ENCODE results near the gene HTR1E.
"Not testable (repeated sequence)": the region's sequence is repeated elsewhere in the genome, so short reads cannot be mapped to it uniquely, and the experiment has no call there.

Gene HTR1E

GRCh38 chr6:86978251-86978650 lies 40.9 kb downstream of the HTR1E start:
- no peak for DNase-seq (ENCODE audit: low read depth)

GRCh38 chr6:87001494-87001893 lies 64.2 kb downstream of the HTR1E start:
- DNase-seq (ENCODE audit: low read depth), result no peak

DNA sequence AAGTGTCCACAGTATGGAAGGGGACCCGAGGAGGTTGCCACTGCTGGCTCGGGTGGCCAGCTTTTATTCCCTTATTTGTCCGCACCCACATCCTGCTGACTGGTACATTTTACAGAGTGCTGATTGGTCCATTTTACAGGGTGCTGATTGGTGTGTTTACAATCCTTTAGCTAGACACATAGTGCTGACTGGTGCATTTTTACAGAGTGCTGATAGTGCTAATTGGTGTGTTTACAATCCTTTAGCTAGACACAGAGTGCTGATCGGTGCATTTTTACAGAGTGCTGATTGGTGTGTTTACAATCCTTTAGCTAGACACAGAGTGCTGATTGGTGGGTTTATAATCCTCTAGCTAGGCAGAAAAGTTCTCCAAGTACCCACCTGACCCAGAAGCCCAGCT lies 65.1 kb downstream of the HTR1E start:
- DNase-seq (ENCODE audit: low read depth), result not testable (repeated sequence)

DNA sequence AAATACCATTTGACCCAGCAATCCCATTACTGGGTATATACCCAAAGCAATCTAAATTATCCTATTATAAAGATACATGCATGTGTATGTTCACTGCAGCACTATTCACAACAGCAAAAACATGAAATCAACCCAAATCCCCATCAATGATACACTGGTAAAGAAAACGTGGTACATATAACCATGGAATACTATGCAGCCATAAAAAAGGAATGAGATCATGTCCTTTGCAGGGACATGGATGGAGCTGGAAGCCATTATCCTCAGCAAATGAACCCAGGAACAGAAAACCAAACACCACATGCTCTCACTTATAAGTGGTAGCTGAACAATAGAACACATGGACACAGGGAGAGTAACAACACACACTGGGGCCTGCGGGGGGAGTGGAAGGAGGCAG lies 69.2 kb downstream of the HTR1E start:
- not testable (repeated sequence) for DNase-seq (ENCODE audit: low read depth)

GRCh38 chr6:87009581-87009980 lies 72.3 kb downstream of the HTR1E start:
- not testable (repeated sequence) for DNase-seq (ENCODE audit: low read depth)

DNA sequence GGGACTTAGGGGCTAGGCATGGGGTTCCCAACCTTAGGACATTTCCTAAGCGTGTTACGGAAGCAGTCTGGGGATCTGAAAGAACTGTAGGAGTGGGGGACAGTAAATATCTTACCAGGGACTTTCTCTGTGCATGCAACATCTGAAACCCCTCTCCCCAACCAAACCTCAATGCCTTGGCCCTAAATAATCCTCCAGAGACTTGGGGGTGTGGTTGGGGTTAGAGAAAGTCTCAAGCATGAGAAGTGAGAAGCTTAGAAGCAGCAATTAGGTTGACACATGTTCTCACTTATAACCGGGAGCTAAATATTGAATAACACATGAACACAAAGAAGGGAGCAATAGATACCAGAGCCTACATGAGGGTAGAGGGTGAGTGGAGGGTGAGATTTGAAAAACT lies 74.7 kb downstream of the HTR1E start:
- DNase-seq (ENCODE audit: low read depth), result no peak

DNA sequence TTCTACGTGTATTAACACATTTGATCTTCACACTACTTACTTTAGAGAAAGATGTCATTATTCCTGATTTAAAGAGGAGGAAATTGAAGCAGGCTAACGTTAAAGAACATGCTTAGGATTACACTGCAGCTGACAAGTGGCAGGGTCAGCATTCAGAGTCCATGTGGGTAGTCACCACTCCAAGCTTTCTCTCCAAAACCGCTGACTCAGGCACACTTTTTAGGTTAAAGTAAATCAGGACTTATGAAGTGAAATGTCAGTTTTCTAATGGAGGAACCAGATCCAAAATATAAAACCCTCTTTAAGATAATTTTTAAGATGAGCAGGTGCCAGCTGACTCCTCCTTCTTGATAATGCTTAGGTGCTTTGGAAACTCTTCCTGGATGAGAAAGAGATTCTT lies 75.4 kb downstream of the HTR1E start:
- no peak for DNase-seq (ENCODE audit: low read depth)

DNA sequence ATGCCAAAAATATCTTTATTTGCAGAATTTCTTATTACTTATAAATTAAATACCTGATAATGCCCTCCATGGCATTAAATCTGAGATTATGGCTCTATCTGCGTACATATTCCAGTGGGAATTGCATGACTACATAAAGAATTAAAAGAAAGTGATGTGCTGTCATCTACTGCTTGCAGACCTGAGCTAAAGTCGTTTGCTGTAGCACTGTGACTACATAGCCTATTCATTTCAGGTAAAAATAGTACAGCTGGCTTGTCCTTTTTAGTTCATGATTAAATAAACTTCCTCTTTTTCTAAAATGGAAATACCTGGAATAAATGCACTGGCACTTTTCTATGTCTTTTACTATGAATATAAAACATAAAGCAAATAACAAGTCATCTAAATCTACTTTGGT lies 79.4 kb downstream of the HTR1E start:
- DNase-seq (ENCODE audit: low read depth), result no peak

GRCh38 chr6:87027021-87027420 lies 89.7 kb downstream of the HTR1E start:
- DNase-seq (ENCODE audit: low read depth), result no peak

GRCh38 chr6:87029711-87030314 lies 92.5 kb downstream of the HTR1E start:
- no peak for DNase-seq (ENCODE audit: low read depth)

GRCh38 chr6:87040729-87041128 lies 103.4 kb downstream of the HTR1E start:
- DNase-seq (ENCODE audit: low read depth), result no peak

- no peak for DNase-seq (ENCODE audit: low read depth)
Observed at GRCh38 chr6:87045521-87046075, 108.3 kb downstream of the HTR1E start.

- no peak for DNase-seq (ENCODE audit: low read depth)
Observed at GRCh38 chr6:87049779-87050178, 112.5 kb downstream of the HTR1E start.

DNA sequence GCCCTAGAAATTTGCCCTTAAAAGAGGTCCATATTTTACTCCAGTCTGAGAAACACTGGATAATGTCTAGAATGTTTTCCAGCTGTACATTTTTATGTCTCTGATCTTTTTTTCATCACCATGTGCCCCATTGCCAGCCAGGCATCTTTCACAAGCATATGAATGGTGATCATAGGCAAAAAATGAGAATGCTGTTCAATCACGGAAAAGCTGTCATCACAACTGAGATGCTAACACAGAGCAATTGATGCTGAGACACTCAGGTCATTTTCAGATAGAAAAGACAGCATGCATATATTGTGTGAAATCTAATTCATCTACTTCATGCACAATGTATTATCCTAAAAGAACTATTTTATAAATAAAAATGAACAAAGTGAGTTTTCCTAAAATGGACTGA lies 116.0 kb downstream of the HTR1E start:
- DNase-seq (ENCODE audit: low read depth), result no peak

DNA sequence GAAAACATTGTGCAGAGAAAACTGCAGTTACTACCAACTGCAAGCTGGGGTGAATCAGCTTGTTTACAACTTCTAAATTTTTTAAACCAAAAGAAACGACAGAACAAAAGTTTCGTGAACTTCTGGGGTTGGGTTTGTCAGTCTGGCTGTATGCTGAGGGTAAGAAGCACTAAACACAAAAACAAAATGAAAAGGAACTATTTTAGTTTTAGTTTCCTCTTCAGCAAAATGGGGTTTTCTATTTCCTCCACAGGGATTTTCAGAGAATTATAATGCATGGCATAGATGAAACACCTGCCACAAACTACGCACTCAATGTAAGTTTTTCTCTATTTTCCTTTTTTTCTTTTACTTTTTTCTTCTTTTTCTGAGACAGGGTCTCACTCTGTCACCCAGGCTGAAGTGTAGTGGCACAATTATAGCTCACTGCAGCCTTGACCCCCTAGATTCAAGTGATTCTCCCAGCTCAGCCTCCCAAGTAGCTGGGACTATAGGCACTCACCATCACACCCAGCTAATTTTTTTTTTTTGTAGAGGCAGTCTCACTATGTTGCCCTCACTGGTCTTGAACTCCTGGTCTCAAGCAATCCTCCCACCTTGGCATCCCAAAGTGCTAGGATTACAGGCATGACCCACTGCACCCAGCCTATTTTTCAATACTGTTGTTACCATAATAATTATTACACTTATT lies 117.0 kb downstream of the HTR1E start:
- DNase-seq (ENCODE audit: low read depth), result no peak

- no peak for DNase-seq (ENCODE audit: low read depth)
Observed at GRCh38 chr6:87059943-87060342, 122.6 kb downstream of the HTR1E start.

DNA sequence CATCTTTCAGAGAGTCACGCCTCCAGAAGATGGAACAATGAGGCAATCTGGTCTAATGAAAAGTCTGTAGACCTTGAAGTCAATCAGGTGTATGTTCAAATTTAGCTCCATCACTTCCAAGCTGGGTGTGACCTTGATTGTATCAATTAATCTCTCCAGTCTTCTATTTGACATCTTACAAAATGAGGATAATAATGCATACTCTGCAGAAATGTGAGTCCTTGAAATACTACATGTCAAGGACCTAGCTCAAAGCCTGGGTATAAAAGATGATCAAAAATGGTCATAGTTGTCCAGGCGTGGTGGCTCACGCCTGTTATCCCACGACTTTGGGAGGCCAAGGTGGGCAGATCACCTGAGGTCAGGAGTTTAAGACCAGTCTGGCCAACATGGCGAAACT lies 127.8 kb downstream of the HTR1E start:
- DNase-seq (ENCODE audit: low read depth), result no peak

All from stimulated activated CD4-positive, alpha-beta T cell treated with anti-CD3 and anti-CD28 coated beads, Interleukin-2, amount 100 ng/mL, for 4 hours (primary cell).